NCI-H2196 treated with DMSO at 0.1 percent for 48 hours (cell line): ENCODE results near the gene ZCCHC10.
"Not testable (repeated sequence)": the region's sequence is repeated elsewhere in the genome, so short reads cannot be mapped to it uniquely, and the experiment has no call there.

Source experiments
- DNase-seq: peaks from one replicate; lab custom pipeline; 2025; ENCODE audit not compliant: unreplicated experiment; lab: John Stamatoyannopoulos, UW

ZCCHC10 gene

DNA sequence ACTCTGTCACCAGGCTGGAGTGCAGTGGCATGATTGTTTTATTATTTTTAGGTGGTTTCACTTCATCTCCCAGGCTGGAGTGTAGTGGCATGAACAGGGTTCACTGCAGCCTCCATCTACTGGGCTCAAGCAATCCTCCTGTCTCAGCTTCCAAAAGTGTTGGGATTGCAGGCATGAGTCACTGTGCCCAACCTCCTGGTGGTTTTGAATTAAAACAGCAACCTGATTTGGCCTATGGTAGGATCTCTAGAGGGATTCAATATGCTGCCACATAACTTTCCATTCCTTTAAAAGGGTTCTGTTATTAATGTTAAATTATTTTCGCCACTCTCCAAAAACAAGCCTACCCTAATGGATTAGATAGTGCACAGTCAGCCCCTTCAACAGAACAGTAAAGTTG lies 15.6 kb upstream of the ZCCHC10 start:
- no peak for DNase-seq

DNA sequence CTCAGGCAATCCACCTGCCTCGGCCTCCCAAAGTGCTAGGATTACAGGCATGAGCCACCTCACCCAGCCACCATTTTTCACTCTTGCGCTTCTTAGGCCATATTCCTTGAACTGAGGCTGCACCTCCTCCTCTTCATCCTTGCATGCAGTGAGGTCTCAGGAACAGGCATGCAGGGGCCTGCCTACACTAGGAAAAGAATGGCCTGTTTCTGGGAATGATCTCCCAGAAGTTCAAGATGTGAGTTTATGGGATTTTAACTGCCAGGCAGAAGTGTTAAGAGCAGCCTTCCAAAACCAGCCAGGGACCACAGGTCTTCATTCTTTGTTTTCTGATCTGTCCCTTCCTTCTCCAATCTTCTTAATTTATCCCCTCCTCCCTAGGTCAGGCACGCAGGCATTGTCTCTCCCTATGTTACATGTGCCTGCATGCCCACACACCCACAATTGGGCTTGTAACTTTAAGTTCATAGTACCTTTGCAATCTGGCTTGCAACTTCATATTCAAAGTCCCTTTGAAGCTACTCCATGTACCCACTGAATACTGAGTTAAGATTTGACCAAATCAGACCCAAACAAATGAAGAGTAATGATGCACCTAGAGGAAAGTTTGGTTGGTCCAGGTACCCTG lies 14.9 kb upstream of the ZCCHC10 start:
- no peak for DNase-seq

- not testable (repeated sequence) for DNase-seq
These were observed 10.3 kb upstream of the ZCCHC10 start for GRCh38 chr5:133036677-133037076.

GRCh38 chr5:133035224-133035623 lies 8.9 kb upstream of the ZCCHC10 start:
- no peak for DNase-seq

- no peak for DNase-seq
These were observed 7.7 kb upstream of the ZCCHC10 start for GRCh38 chr5:133034064-133034463.

GRCh38 chr5:133032852-133033742 lies 6.7 kb upstream of the ZCCHC10 start:
- no peak for DNase-seq

GRCh38 chr5:133030343-133031005 lies 4.1 kb upstream of the ZCCHC10 start:
- DNase-seq = no peak

DNA sequence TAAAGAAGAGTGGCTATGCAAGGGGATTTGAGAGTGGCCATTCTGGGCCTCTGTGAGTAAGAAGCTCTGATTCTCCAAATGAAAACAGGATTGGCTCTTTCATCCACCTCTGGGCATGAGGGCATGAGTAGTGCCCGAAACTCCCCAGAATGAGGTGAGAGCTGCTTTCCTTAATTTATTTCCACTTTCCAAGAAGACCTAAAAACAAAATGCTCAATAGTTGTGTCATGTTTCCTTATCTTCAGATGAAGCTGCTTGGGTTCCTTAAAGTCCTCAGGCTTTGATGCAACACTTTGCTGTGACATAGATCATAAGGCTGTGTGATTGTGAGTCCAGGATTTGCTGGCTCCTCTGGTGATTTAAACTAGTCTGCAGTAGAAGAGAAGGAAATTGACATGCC lies 3.1 kb upstream of the ZCCHC10 start:
- DNase-seq = no peak

- no peak for DNase-seq
These were observed 360 bp upstream of the ZCCHC10 start for GRCh38 chr5:133026664-133027153.

DNA sequence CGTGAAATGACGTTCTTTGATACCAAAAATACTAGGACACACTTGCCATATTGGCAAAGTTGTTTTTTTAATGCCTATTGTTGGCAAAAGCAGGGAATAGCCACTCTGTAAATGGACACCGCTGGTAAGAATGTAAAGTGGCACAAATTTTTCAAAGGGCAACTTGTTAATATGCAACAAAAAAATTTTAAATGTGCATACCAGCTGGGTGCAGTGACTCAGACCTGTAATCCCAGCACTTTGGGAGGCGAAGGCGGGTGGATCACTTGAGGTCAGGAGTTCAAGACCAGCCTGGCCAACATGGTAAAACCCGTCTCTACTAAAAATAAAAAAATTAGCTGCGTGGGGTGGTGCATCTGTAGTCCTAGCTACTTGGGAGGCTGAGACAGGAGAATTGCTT lies 6.9 kb downstream of the ZCCHC10 start:
- DNase-seq = not testable (repeated sequence)

DNA sequence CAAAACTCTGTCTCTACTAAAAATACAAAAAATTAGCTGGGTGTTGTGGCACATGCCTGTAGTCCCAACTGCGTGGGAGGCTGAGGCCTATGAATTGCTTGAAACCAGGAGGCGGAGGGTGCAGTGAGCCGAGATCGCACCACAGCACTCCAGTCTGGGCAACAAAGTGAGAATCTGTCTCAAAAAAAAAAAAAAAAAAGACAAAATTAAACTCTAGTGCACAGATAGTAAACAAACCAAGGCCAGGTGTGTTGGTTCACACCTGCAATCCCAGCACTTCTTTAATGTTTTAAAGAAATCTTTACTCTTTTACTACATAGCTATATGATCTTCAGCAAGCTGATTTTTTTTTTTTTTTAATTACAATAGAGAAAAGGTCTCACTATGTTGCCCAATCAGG lies 8.4 kb downstream of the ZCCHC10 start:
- no peak for DNase-seq

GRCh38 chr5:133015466-133015865 lies 10.9 kb downstream of the ZCCHC10 start:
- DNase-seq = no peak

GRCh38 chr5:133008455-133008854 lies 17.9 kb downstream of the ZCCHC10 start:
- DNase-seq = not testable (repeated sequence)

GRCh38 chr5:133006653-133007052 lies 19.7 kb downstream of the ZCCHC10 start:
- DNase-seq = no peak

GRCh38 chr5:132999246-132999645 lies 27.1 kb downstream of the ZCCHC10 start:
- DNase-seq = no peak

- DNase-seq = no peak
These were observed 27.8 kb downstream of the ZCCHC10 start for GRCh38 chr5:132998556-132998955.

DNA sequence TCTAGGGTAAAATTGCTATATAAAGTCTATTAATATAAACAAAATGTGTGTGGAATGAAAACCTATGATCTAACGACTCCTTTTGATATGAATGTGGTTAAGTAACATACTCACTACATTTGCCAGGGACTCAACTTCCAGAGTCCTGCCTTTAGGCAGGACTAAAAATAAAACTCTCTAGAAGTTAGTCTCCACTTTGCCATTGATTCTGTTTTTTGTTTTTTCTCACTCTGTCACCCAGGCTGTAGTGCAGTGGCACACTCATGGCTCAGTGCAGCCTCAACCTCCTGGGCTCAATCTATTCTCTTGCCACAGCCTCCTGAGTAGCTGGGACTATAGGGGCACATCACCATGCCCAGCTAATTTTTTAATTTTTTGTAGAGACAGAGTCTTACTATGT lies 30.0 kb downstream of the ZCCHC10 start:
- no peak for DNase-seq

DNA sequence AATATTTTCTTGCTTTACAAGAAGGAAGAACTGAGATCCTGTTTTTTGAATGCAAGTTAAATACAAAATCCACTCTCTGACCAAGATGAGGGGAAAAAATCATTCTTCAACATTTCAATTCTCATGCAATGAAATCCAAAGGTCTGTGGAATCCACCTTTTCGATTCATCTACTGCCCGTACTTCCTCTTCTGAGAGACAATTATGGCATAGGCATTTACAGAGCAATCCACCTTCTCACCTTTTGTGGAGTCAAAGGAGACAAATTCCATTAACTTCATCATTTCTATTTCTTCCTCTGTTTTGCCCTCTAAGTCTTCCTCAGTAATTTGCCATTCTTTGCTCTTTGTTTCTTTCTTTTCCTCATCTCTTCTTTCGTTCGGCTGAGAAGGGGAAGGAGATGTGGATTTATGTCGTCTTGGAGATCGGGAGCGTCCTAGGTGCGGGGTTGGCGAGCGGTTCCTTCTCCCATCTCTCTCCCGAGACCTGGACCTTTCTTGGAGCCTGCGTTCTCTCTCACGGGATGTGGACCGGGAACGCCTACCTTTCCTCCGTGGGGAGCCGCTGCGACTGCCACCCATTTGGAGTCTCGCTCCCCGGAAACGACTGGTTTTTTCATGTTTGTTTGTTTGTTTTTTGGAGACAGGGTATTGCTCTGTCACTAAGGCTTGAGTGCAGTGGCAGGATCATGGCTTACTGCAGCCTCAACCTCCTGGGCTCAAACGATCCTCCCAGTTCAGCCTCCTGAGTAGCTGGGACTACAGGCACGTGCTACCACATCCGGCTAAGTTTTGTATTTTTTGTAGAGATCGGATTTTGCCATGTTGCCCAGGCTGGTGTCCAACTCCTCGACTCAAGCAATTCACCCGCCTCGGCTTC lies 38.6 kb downstream of the ZCCHC10 start:
- no peak for DNase-seq

DNA sequence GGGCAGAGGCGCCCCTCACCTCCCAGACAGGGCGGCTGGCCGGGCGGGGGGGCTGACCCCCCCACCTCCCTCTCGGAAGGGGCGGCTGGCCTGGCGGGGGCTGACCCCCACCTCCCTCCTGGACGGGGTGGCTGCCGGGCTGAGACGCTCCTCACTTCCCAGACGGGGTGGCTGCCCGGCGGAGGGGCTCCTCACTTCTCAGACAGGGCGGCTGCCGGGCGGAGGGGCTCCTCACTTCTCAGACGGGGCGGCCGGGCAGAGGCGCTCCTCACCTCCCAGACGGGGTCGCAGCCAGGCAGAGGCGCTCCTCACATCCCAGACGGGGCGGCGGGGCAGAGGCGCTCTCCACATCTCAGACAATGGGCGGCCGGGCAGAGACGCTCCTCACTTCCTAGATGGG lies 43.4 kb downstream of the ZCCHC10 start:
- not testable (repeated sequence) for DNase-seq

GRCh38 chr5:132981288-132981687 lies 45.1 kb downstream of the ZCCHC10 start:
- DNase-seq = no peak

- DNase-seq = no peak
These were observed 46.4 kb downstream of the ZCCHC10 start for GRCh38 chr5:132979976-132980375.
